ENCODE results near the gene ZBTB4. TPM values are rescaled to one million over a fixed set of nuclear protein-coding genes. Genes with fewer than 3 reads are reported as not detected.

ZBTB4 gene
- total RNA-seq, 1 donor from 2014 or later = 79.0 TPM

- Histone ChIP-seq H3K36me3 (no peaks in the 10 kb centered on the region), H3K27ac (no peak overlapping the region), H3K27me3 (ENCODE audit: low read depth) (no peaks in the 10 kb centered on the region), H3K4me3 (no peak overlapping the region), H3K4me1 (no peaks in the 10 kb centered on the region), H3K9me3 (no peaks in the 10 kb centered on the region)
- TF ChIP-seq, protein P1, sequence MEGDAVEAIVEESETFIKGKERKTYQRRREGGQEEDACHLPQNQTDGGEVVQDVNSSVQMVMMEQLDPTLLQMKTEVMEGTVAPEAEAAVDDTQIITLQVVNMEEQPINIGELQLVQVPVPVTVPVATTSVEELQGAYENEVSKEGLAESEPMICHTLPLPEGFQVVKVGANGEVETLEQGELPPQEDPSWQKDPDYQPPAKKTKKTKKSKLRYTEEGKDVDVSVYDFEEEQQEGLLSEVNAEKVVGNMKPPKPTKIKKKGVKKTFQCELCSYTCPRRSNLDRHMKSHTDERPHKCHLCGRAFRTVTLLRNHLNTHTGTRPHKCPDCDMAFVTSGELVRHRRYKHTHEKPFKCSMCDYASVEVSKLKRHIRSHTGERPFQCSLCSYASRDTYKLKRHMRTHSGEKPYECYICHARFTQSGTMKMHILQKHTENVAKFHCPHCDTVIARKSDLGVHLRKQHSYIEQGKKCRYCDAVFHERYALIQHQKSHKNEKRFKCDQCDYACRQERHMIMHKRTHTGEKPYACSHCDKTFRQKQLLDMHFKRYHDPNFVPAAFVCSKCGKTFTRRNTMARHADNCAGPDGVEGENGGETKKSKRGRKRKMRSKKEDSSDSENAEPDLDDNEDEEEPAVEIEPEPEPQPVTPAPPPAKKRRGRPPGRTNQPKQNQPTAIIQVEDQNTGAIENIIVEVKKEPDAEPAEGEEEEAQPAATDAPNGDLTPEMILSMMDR (IDR thresholded peaks at IDR 0.05) = no peak
- no peak for ATAC-seq
- intact Hi-C loops (cut with DNase I) = no loop called here
- no peak for DNase-seq
Measured at GRCh38 chr17:7411427-7411750, 68.0 kb downstream of the ZBTB4 start.

DNA sequence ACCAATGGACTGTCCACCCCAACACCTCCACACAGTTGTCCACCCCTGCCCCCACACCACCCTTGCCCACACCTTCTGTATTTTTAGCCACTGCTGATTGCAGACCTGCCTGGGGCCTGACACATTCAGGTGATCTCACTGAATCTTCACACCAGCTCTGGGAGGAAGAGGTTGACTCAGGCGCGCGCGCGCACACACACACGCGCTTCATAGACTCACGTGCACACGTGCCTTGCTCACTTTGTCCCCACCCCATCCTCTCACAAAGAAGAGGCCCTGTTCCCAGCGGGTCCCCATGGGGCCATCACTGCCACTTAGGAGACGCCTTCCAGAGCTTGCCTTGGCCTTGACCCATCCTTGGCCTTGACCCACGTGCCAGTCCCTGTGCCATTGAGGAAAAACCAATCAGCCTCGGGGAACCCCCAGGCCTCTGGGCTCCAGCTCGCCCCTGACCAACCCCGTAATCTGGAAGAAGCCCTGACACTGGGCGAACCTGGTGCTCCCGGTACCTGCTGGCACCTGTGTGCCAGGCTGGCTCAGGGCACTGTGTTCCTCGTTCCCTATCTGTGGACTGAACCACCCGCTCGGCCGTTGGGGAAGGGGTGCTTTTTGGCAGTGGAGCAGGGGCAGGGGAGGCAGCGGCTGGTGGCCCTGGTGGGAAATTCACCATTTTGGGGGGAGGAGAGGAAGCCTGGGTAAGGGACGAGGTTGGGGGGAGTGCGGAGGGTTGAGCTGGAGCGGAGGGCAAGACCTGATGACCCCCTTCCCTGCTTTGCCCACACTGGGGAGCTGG lies 68.6 kb downstream of the ZBTB4 start:
- no peak for ATAC-seq
- TF ChIP-seq, protein P1 (IDR thresholded peaks at IDR 0.05) = no peak
- no peak for DNase-seq
- Histone ChIP-seq H3K36me3 (no peaks in the 10 kb centered on the region), H3K4me1 (no peaks in the 10 kb centered on the region), H3K4me3 (no peak overlapping the region), H3K27me3 (ENCODE audit: low read depth) (no peaks in the 10 kb centered on the region), H3K9me3 (no peaks in the 10 kb centered on the region), H3K27ac (no peak overlapping the region)
- intact Hi-C loops (cut with DNase I) = no loop called here

DNA sequence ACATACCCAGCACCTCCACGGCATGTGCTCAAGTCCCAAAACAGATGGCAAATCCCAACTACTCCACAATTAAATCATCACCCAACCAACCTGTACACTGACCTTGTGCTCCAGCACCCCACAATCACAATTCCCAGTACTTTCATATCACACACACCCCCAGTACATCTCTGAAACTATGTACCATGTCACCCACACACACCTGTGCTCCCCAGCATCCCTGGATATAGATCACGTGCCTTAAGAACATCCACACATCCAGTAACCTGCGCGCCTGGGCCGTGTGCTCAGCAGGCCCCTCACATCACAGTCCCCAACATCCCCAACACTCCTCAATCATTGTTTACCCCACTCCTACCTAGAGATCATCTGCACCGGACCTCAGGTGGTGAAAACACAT lies 69.7 kb downstream of the ZBTB4 start:
- ATAC-seq = no peak
- Histone ChIP-seq H3K4me1 (peaks cover 6% of the 10 kb centered on the region), H3K36me3 (no peaks in the 10 kb centered on the region), H3K27ac (no peak overlapping the region), H3K9me3 (no peaks in the 10 kb centered on the region), H3K4me3 (no peak overlapping the region), H3K27me3 (ENCODE audit: low read depth) (no peaks in the 10 kb centered on the region)
- TF ChIP-seq, protein P1 (IDR thresholded peaks at IDR 0.05) = no peak
- intact Hi-C loops (cut with DNase I) = no loop called here
- DNase-seq = no peak

Other genes with a start within 250 kb of the ZBTB4 start
- 46.4 TPM for gene DVL2, start 245.1 kb downstream of the ZBTB4 start, total RNA-seq
- 33.9 TPM for gene PHF23, start 240.2 kb downstream of the ZBTB4 start, total RNA-seq
- gene GABARAP, start 237.2 kb downstream of the ZBTB4 start, total RNA-seq = 587 TPM
- gene CTDNEP1, start 227.9 kb downstream of the ZBTB4 start, total RNA-seq = 140 TPM
- 33.2 TPM for gene ELP5, start 227.4 kb downstream of the ZBTB4 start, total RNA-seq
- 98.7 TPM for gene CLDN7, start 217.2 kb downstream of the ZBTB4 start, total RNA-seq
- 1.1 TPM for gene SLC2A4, start 197.9 kb downstream of the ZBTB4 start, total RNA-seq
- 0.41 TPM for gene YBX2, start 185.0 kb downstream of the ZBTB4 start, total RNA-seq
- 216 TPM for gene EIF5A, start 172.0 kb downstream of the ZBTB4 start, total RNA-seq
- gene GPS2, start 164.3 kb downstream of the ZBTB4 start, total RNA-seq = 66.6 TPM
- 35.2 TPM for gene NEURL4, start 150.3 kb downstream of the ZBTB4 start, total RNA-seq
- gene ACAP1, start 143.1 kb downstream of the ZBTB4 start, total RNA-seq = 26.5 TPM
- 11.0 TPM for gene KCTD11, start 127.5 kb downstream of the ZBTB4 start, total RNA-seq
- gene TMEM95, start 124.5 kb downstream of the ZBTB4 start, total RNA-seq = not detected
- 4.1 TPM for gene TNK1, start 98.5 kb downstream of the ZBTB4 start, total RNA-seq
- 27.1 TPM for gene PLSCR3, start 85.1 kb downstream of the ZBTB4 start, total RNA-seq
- 51.2 TPM for gene TMEM256, start 75.5 kb downstream of the ZBTB4 start, total RNA-seq
- 9.5 TPM for gene NLGN2, start 71.8 kb downstream of the ZBTB4 start, total RNA-seq
- not detected for gene SPEM1, start 59.3 kb downstream of the ZBTB4 start, total RNA-seq
- gene SPEM2, start 54.0 kb downstream of the ZBTB4 start, total RNA-seq = not detected
- gene SPEM3, start 50.8 kb downstream of the ZBTB4 start, total RNA-seq = not detected
- 8.1 TPM for gene TMEM102, start 44.2 kb downstream of the ZBTB4 start, total RNA-seq
- 1.2 TPM for gene FGF11, start 40.1 kb downstream of the ZBTB4 start, total RNA-seq
- 8.4 TPM for gene CHRNB1, start 34.6 kb downstream of the ZBTB4 start, total RNA-seq
- gene SLC35G6, start 1.8 kb upstream of the ZBTB4 start, total RNA-seq = not detected
- gene POLR2A, start 4.7 kb upstream of the ZBTB4 start, total RNA-seq = 101 TPM
- 91.3 TPM for gene TNFSF12, start 69.4 kb upstream of the ZBTB4 start, total RNA-seq
- gene TNFSF13, start 79.1 kb upstream of the ZBTB4 start, total RNA-seq = 161 TPM
- gene SENP3, start 82.3 kb upstream of the ZBTB4 start, total RNA-seq = 87.0 TPM
- gene CD68, start 100.0 kb upstream of the ZBTB4 start, total RNA-seq = 667 TPM
- 55.3 TPM for gene MPDU1, start 104.2 kb upstream of the ZBTB4 start, total RNA-seq
- 0.47 TPM for gene SOX15, start 110.5 kb upstream of the ZBTB4 start, total RNA-seq
- 36.0 TPM for gene FXR2, start 135.3 kb upstream of the ZBTB4 start, total RNA-seq
- gene SAT2, start 148.2 kb upstream of the ZBTB4 start, total RNA-seq = 86.3 TPM
- not detected for gene SHBG, start 150.5 kb upstream of the ZBTB4 start, total RNA-seq
- 3.1 TPM for gene ATP1B2, start 171.3 kb upstream of the ZBTB4 start, total RNA-seq
- 34.8 TPM for gene TP53, start 207.9 kb upstream of the ZBTB4 start, total RNA-seq
- 8.3 TPM for gene WRAP53, start 208.8 kb upstream of the ZBTB4 start, total RNA-seq
- gene EFNB3, start 225.6 kb upstream of the ZBTB4 start, total RNA-seq = 1.6 TPM
- 6.2 TPM for gene DNAH2, start 238.1 kb upstream of the ZBTB4 start, total RNA-seq